HepG2 (cell line): ENCODE data around the gene CST4. TPM values are rescaled to one million over a fixed set of nuclear protein-coding genes. Genes with fewer than 3 reads are reported as not detected.
A peak's percentile ranks its signal among the peaks of the same experiment; 100 is the strongest.

Source experiments
- AGO1 ChIP-seq: fragments of 200-400 bp; formaldehyde crosslinking; IDR thresholded peaks from 2 replicates; pipeline ENCODE4 v1.6.1; 2017; ENCODE audit warnings: mild to moderate bottlenecking, low read depth, low read length, moderate library complexity; ENCODE audit not compliant: poor library complexity, severe bottlenecking
- ARID2 ChIP-seq: sonication (generic); formaldehyde crosslinking; IDR thresholded peaks from 2 replicates; pipeline ENCODE4 v1.8.1; 2022; ENCODE audit warnings: mild to moderate bottlenecking, missing genetic modification reagents, borderline replicate concordance
- ATRX ChIP-seq: sonication (generic); formaldehyde crosslinking; IDR thresholded peaks from 2 replicates; pipeline ENCODE4 v1.4.0; 2020; ENCODE audit warnings: missing genetic modification reagents, borderline replicate concordance
- ETS1 ChIP-seq: sonication (generic); formaldehyde crosslinking; IDR thresholded peaks from 2 replicates; pipeline ENCODE4 v1.4.0; 2020; ENCODE audit warnings: missing genetic modification reagents
- FUBP1 ChIP-seq: sonication (generic); formaldehyde crosslinking; IDR thresholded peaks from 2 replicates; pipeline ENCODE4 v1.5.1; 2020; ENCODE audit warnings: missing genetic modification reagents, mild to moderate bottlenecking, borderline replicate concordance
- KLF9 ChIP-seq: IDR thresholded peaks from 2 replicates; pipeline ENCODE4 v1.6.1; 2016; ENCODE audit warnings: low read depth
- LBX2 ChIP-seq: sonication (generic); formaldehyde crosslinking; IDR thresholded peaks from 2 replicates; pipeline ENCODE4 v1.5.0; 2020; ENCODE audit warnings: missing genetic modification reagents, mild to moderate bottlenecking, borderline replicate concordance
- LRRFIP1 ChIP-seq: sonication (generic); formaldehyde crosslinking; conservative IDR thresholded peaks from 2 replicates; pipeline ENCODE4 v1.4.0; 2020; ENCODE audit warnings: missing genetic modification reagents
- PAX8 ChIP-seq: sonication (generic); formaldehyde crosslinking; IDR thresholded peaks from 2 replicates; pipeline ENCODE4 v1.8.0; 2022; ENCODE audit warnings: mild to moderate bottlenecking, missing genetic modification reagents, borderline replicate concordance
- SCMH1 ChIP-seq: sonication (generic); formaldehyde crosslinking; IDR thresholded peaks from 2 replicates; pipeline ENCODE4 v1.9.0; 2021; ENCODE audit warnings: missing genetic modification reagents, mild to moderate bottlenecking, borderline replicate concordance
- STAT6 ChIP-seq: sonication (generic); formaldehyde crosslinking; IDR thresholded peaks from 2 replicates; pipeline ENCODE4 v1.4.0; 2020; ENCODE audit warnings: missing genetic modification reagents, mild to moderate bottlenecking, borderline replicate concordance
- ZNF20 ChIP-seq: sonication (generic); formaldehyde crosslinking; IDR thresholded peaks from 2 replicates; pipeline ENCODE4 v1.4.0; 2020; ENCODE audit warnings: mild to moderate bottlenecking, moderate library complexity, missing genetic modification reagents
- ZNF276 ChIP-seq: sonication (generic); formaldehyde crosslinking; IDR thresholded peaks from 2 replicates; pipeline ENCODE4 v1.4.0; 2020; ENCODE audit warnings: mild to moderate bottlenecking, low read depth, missing genetic modification reagents
- ZNF75D ChIP-seq: sonication (generic); formaldehyde crosslinking; IDR thresholded peaks from 2 replicates; pipeline ENCODE4 v1.8.1; 2023; ENCODE audit warnings: missing genetic modification reagents, mild to moderate bottlenecking, borderline replicate concordance
- ZNF878 ChIP-seq: sonication (generic); formaldehyde crosslinking; IDR thresholded peaks from 2 replicates; pipeline ENCODE4 v1.8.1; 2023; ENCODE audit warnings: mild to moderate bottlenecking, missing genetic modification reagents, moderate library complexity
- polyA plus RNA-seq, 8 experiments: library from polyadenylated mRNA; depleted of rRNA in 3 of 8; stranded (reverse) in 7 of 8; unstranded in 1 of 8; fragments of >200 nt; fragmentation: Illumina TruSeq in 4 of 8; extraction: Trizol in 4 of 8; gene quantifications; 2 replicates each; pipeline versions ENCODE4 v1.2.1 to v1.2.3, GENCODE V29; 2011 to 2016; ENCODE audit warnings: low read depth in 4 of 8, missing spikeins in 1 of 8, mixed read lengths in 1 of 8; ENCODE audit not compliant: insufficient read depth in 1 of 8
- total RNA-seq, 5 experiments: library from RNA; depleted of rRNA; stranded (reverse); fragments of >200 nt; fragmentation: Illumina TruSeq; extraction: Trizol; gene quantifications; 2 replicates each; pipeline ENCODE4 v1.2.3, GENCODE V29; 2016; ENCODE audit warnings: low read depth in 1 of 5

The CST4 gene
- total and polyA plus RNA-seq, 2 of the 13 experiments (the other 11 are each of a cell fraction or from before 2014, with no cell fraction given): not detected

- TF ChIP-seq ZNF75D (CRISPR knock-in tag): no peak
- no peak for TF ChIP-seq ZNF878 (CRISPR knock-in tag)
- no peak for TF ChIP-seq AGO1
- TF ChIP-seq STAT6 (CRISPR knock-in tag): peak; percentile 48; the same call in 1 of the 2 replicates
- TF ChIP-seq LRRFIP1 (CRISPR knock-in tag): peak; percentile 31; the same call in 1 of the 2 replicates
- no peak for TF ChIP-seq ATRX
- TF ChIP-seq PAX8: no peak
- TF ChIP-seq ZNF276 (CRISPR knock-in tag): no peak
- no peak; the same call in 1 of the 2 replicates for TF ChIP-seq LBX2 (CRISPR knock-in tag)
- no peak for TF ChIP-seq ZNF20
- no peak for TF ChIP-seq FUBP1 (CRISPR knock-in tag)
- TF ChIP-seq ARID2 (CRISPR knock-in tag): peak; percentile 90; the same call in 1 of the 2 replicates
- TF ChIP-seq SCMH1 (CRISPR knock-in tag): no peak
- TF ChIP-seq ETS1 (CRISPR knock-in tag): no peak
- 0 out of 2 replicates have a peak, but pooled peaks have one; percentile 25 for TF ChIP-seq KLF9
Measured at GRCh38 chr20:23640671-23641667, 47.9 kb downstream of the CST4 start (continued).
